ENCODE data around the gene SPG7.

The SPG7 gene

GRCh38 chr16:89602952-89603590, 94.9 kb downstream of the SPG7 start:
- no peak for DNase-seq

- DNase-seq, result no peak
Measured at GRCh38 chr16:89604764-89605163, 96.6 kb downstream of the SPG7 start.

- DNase-seq, result no peak
Measured at GRCh38 chr16:89605186-89605970, 97.2 kb downstream of the SPG7 start.

GRCh38 chr16:89606006-89606405, 97.8 kb downstream of the SPG7 start:
- no peak for DNase-seq
